CD4-positive, alpha-beta T cell treated with Interleukin-12 subunit alpha and Interleukin-12 subunit beta, for 1 hour (primary cell): ENCODE results near the gene EBNA1BP2.
"Not testable (repeated sequence)": the region's sequence is repeated elsewhere in the genome, so short reads cannot be mapped to it uniquely, and the experiment has no call there.

Experiments used
- DNase-seq: peaks from one replicate; pipeline ENCODE4 v3.0.0-alpha.2; 2020

Gene EBNA1BP2

DNA sequence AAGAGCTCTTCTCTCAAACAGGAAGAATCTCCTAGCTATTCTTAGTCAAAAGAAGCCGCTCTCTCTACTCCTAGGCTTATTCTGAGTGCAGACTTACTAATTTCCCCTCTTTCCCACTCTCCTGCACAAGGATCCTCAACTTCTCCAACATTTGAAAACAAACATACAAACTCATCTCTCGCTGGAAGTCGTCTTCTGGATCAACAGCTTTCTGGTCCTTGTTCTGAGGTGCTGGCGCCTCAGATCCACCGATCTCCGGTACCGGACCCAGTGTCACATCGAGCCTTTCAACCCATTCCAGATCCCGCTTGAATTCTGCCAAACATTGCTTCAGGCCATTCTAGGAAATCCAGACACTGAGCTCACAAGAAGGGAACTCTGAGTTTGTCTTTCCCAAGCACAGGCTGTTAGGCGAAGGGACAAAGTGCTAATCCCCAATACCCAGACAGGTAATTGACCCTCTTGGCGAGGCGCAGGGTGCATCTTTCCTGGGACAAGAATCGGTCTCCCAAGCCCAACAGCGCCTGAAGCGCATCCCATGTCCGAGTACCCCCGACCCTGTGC is 696 bp downstream of the EBNA1BP2 start:
- DNase-seq: no peak

DNA sequence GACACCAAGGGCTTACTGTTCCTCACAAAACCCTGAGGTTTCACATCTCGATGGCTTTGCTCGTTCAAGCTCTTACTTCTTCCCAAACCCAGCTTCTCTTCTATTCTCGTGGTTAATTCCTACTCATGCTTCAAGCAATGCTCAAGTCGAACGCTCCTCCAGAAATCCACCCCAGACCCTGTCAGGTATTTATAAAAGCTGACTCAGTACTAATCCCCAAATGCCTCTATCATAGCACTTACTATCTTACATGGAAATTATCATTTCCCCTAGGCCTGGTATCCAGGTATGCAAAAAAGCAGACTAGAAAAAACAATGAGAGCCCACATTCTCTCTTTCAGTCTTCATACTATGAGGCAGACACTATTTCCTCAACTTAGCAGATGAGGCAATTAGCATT is 6.3 kb downstream of the EBNA1BP2 start:
- DNase-seq: no peak

DNA sequence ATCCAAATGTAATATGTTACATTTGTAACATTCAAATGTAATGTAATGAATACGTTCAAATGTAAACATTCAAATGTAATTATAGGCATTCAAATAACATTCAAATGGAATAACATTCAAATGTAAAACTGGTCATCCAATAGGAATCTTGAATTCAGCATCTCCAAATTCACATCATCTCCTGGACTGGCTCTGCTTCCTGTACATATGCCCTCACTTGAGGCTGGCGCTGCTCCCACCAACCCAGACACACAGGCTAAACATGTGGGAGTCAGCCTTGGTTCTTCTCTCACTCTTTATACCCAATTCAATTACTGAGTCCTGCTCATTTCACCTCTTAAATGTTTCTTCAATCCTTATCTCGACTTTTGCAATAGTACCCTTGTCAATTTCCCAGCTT is 6.9 kb downstream of the EBNA1BP2 start:
- no peak for DNase-seq

DNA sequence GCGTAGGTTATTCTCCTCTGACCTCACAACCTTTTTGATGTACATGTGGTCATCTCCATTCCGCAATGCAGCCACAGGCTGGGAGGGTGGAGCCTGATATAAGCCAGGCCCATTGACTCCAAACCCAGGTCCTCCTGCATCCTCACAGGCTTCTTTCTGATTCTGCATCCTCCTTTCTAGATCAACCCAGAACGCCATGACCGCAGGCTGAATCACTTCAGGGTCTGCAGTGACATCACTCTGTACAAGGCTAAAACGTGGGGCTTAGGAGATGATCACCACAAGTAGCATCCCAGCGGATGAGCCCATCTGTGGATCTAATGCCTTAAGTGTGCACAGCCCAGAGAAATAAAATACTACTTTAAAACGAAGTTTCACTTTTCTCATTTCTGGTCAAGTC is 16.1 kb downstream of the EBNA1BP2 start:
- no peak for DNase-seq

DNA sequence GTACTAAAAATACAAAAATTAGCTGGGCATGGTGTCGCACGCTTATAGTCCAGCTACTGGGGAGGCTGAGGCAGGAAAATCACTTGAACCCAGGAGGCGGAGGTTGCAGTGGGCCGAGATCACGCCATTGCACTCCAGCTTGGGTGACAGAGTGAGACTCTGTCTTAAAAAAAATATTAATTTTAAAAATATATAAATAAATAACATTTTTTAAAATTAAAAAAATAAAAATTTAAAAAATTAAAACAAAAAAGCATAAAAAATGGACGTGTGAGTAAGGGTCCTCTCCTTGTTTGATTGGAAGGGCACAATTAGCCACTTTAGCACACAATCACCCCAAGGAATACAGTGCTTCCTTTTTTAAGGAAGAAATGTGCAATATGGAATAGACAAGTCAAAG is 18.6 kb downstream of the EBNA1BP2 start:
- no peak for DNase-seq

DNA sequence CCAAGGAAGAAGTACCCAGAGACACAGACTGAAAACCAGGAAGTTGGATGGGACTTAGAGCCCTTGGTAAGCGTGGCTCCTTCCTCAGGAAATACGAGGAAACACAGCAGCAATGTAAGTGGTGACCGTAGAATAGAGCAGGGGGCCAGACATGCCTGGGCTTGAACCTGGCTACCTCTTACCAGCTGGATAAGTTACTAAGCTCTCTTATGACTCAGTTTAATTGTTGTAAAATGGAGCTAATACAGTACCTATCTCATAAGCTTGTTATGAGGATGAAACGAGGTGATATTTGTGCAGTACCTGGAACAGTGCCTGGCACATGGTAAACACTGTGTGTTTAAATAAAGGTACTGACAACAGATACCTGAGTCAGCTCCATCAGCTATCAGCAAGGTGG is 19.2 kb downstream of the EBNA1BP2 start:
- no peak for DNase-seq

DNA sequence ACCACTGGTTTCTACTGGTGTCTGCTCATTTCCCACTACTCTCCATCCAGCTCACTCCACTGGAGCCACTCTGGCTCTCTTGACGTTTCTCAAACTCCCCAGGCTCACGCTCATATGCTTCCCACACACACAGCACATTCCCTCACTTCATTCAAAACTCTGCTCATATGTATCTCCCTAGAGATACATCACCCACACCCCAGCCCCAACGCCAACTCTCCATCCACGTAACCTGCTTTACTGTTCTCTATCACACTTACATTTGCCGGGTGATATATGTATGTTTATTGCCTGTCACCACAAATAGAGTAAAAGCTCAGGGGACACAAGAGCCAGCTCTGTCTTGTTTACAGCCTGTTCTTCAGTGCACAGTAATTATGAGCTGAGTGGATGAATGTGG is 22.2 kb downstream of the EBNA1BP2 start:
- DNase-seq: no peak

DNA sequence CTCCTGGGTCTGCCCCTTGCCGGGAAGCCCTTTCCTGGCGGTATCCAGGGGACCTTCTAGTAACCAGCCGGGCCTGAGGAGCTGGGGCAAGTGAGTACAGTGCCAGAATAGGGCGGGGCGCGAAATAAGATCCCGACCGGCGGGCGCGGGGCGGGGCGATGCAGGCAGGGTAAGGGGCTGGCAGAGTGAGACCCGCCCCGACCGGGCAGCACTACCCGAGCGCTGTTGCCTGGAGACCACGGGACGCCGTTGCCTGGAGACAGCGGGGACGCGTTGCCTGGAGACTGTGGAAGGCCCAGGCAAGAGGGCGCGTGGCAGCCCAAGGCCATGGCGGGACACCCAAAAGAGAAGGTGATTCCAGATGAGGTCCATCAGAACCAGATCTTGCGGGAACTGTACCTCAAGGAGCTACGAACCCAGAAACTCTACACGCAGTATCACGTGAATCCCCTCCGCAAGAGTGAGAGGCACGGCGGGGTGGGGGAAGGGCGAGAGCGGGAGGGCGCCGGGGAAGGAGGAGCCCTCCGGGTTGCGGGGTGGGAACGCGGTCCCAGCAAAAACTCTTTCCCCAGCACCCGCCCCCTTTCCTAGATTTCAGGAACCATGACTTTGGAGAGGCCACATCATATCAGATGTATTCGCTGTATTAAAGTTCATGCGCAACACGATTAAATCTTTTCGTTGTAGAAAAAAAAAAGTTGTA is 24.3 kb downstream of the EBNA1BP2 start:
- DNase-seq: peak; percentile 17

DNA sequence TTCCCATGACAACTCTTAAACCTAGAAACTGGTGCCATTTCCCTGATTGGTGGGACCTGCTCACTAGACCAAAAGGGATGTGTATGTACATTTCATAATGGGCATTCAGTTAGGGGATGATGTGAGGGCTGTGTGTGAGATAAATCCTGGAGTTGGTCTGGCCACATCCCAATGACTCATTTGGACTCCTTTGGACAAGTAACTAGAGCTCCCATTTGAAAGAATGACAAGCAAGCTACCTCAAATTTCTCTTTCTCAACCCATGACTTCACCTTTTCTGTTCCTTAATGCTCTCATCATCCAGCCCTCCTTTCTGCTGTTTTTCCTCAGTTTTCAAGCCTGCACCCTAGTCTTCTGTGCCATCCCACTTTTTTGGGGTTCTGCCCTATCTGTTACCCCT is 27.9 kb downstream of the EBNA1BP2 start:
- no peak for DNase-seq

DNA sequence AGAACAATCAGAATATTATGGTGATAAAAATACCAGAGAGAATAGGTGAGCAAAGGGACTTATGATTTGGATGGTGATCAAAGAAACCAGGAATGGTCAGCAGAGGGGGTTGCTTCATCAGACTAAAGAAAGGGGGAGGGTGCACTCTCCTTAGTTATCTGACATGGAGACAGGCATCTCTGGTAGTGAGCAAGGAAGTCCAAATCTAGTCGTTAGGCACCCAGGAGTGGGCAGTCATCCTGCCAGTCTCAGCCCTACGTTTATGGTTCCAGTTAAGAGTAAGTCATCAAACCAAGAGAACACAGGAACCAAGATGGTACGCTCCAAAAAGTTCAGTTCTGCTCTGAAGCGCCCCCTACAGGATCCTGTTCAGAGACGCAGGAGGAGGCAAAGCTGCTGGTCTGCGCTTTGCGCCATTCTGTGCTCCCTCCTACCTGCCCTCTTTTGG is 28.6 kb downstream of the EBNA1BP2 start:
- DNase-seq: no peak

DNA sequence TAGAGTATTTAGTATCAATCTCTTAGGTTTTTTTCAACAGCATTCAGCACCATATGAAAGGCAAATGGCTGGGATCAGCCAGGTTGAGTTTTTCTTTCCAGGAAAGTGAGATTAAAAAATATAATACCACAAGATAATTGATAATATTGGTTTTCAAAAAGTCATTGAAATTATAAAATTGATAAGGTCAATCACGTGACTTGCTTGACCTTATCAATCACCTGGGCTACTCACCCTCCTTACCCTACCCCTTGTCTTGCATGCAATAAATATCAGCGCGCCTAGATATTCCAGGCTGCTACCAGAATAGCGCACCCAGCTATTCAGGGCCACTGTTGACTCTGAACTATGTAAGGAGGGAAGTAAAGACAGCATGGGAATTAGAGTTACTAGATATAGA is 31.5 kb downstream of the EBNA1BP2 start:
- DNase-seq: no peak

DNA sequence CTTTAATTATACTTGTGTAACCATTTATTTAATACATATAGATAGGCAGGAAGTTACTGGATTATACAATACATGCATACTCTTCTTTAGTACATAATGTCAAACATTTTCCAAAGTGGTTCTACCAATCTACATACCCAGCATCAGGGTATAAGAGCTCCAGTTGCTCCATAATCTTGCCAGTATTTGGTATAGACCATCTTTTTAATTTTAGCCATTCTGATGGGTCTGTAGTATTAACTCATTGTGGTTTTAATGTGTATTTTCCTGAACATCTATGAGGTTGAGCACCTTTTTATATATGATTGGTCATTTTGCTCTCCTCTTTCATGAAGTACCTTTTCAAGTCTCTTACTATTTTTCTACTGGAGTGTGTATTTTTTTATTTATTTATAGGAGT is 32.1 kb downstream of the EBNA1BP2 start:
- DNase-seq: no peak

DNA sequence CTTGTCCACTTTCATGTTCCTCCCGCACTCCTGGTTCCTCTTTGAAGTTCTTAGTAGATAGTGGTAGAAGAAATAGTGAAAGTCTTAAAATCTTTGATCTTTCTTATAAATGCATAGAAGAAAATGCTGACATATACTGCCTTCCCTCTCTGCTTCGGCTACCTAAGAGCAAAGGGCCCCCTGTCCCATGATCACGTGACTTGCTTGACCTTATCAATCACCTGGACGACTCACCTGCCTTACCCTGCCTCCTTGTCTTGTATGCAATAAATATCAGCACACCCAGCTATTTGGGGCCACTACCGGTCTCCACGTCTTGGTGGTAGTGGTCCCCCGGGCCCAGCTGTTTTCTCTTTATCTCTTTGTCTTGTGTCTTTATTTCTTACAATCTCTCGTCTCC is 32.8 kb downstream of the EBNA1BP2 start:
- not testable (repeated sequence) for DNase-seq

DNA sequence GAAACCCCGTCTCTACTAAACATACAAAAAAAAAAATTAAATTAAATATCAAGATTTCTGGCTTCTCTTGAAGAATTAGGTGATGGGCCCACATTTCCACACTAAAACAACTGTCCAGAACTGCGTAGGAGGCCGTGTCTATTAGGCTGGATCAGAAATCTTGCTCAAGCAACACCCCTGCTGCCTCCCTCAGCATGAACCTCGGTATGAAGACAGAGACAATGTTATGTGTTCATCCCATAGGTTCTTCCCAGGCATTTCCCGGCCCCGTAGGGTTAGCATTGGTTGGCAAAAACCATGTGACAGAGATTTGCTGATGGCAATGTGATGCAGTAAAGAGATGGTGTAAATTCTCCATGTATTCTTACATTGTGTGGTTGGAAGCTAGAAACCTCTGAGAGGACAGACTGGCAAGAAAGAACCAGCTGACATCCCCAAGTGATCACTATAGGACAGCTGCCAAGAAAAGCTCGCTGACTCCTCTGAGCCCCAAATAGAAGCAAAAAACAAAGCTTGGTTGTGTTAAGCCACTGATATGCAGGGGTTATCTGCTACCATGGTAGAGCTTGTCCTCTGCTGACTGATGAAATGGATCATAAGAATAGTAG is 34.5 kb downstream of the EBNA1BP2 start:
- no peak for DNase-seq

DNA sequence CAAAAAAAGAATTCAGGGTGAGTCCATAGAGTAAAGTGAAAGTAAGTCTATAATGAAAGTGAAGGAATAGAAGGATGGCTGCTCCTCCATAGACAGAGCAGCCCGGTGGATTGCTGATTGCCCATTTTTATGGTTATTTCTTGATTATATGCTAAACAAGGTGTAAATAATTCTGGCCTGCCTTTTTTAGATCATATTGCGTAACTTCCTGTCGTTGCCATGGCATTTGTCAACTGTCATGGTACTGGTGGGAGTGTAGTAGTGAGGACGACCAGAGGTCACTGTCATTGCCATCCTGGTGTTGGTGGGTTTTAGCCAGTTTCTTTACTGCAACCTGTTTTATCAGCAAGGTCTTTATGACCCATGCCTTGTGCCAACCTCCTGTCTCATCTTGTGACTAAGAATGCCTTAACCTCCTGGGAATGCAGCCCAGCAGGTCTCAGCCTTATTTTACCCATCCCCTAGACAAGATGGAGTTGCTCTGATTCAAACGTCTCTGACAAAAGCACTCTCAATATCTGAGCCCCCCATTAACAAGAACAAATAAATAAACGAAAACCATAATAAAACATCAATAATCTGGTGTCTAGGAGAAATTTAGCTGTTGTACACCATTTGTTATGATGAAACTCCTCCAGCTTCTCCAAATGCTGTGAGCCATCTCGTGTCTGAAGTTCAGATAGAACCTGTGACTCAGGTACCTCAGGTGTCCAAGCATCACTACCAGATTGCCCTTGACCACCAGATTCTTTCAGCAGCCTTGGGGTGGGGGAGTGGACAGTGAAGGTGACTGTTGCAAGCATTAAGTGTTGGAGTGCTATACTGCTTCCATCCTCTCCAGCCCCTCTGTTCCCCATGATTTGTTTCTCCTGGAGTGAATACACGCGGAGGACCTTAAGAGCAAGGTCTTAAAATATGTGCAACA is 36.0 kb downstream of the EBNA1BP2 start:
- DNase-seq: no peak

DNA sequence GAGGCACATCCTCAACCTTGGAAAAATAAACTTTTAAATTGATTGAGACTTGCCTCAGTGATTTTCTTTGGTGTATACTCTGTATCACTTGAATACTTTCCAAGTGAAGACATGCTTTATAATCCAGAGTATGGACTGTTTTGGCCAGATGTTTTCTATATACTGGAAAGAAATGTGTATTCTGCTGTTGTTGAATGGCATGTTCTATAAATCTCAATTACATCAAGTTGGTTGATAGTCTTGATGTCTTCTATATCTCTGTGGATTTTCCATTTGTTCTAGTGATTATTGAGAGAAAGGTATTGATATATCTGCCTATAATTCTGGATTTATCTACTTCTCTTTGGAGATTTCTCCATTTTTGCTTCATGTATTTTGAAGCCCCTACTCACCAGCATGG is 37.5 kb downstream of the EBNA1BP2 start:
- DNase-seq: no peak

DNA sequence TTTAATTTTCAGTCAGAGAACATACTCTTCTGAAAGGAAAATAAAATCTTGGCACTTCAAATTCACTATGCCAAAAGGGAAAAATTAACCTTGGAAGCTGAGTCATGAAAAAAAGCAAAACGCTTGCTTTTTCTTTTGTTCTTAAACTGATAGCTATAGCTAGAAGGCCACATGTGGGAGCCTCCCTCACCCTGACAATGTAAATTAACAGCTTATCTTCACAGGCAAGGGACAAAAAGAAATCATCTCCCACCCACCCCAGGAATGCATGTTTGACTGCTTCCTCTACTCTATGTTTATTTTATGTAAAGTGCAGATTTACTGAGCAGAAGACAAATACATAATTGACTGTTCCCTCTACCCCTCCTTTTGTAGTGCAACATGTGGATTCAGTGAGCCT is 38.0 kb downstream of the EBNA1BP2 start:
- DNase-seq: no peak

DNA sequence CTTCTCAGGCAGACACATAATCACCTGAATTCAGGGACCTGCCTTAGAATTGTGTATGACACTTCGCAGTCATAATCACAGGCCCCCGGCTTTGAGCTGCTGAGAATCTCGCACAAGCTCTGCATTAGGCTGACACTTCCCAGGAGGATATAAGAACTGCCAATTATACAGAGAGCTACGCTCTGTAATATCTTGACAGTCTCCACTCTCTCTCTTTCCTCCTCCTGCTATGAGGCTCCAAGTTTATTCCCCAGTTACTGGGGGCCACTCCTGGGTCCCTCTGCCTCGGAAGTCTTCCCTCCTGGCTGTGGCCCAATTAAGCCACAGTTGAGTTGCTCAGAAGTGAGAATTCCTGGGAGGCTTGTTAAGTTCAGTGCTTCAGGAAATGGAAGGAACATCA is 42.7 kb downstream of the EBNA1BP2 start:
- DNase-seq: no peak

DNA sequence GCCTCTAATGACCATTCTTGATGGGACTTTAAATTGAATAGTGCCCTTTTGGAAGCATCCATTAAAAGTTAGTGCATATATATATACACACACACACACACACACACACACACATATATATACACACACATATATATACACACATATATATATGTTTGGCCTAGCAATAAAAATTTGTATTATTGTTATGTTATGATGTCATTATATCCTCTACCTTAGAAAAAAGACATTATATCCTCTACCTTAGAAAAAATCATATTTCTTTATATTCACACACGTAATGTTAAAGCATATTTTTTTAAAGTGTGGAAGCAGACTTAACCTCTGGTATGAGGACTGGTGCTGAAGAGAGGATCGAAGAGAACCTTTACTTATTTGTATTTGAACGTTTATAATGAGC is 43.3 kb downstream of the EBNA1BP2 start:
- no peak for DNase-seq

DNA sequence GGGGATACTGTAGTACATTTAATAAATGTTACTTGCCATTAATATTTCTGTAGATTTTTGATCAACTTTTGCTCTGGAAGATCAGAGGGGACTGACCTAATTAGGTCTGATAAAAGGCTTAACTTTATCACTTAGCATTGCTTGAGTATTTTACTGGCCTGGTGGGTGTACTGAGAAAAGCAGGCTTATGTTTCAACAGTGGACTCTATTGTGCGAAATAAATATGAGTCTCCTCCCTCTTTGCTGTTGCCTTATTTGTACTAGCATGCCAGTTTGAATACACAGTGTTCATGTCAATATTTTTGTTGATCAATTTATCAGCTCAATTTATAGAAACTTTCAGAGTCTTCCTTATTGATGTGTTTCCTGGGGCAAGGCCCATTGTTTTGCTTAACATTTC is 49.1 kb downstream of the EBNA1BP2 start:
- no peak for DNase-seq

DNA sequence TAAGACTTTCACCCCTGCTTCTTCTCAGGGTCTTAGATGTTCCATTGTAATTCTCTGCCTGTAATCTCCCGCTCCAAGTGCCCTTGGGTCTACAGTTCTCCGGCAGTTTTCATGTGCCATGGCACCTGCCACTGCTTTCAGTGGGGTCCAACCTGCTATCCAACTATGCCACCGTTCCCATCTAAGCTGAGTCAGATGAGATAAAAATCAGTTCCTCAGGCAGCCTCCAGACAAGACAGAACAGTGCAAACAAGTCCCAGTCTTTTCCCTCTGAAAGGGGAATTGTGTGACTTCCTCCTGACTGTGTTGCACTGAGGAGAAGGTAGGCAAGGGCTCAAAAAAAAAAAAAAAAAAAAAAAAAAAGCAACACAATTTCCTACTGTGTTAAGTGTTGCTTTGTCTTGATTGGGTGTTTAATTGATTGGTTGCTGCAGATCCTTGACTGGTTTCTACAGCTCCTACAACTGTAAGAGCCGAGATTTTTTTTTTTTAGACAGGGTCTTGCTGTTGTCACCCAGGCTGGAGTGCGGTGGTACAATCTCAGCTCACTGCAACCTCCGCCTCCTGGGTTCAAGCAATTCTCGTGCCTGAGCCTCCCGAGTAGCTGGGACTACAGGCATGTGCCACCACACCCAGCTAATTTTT is 50.7 kb downstream of the EBNA1BP2 start:
- DNase-seq: no peak

DNA sequence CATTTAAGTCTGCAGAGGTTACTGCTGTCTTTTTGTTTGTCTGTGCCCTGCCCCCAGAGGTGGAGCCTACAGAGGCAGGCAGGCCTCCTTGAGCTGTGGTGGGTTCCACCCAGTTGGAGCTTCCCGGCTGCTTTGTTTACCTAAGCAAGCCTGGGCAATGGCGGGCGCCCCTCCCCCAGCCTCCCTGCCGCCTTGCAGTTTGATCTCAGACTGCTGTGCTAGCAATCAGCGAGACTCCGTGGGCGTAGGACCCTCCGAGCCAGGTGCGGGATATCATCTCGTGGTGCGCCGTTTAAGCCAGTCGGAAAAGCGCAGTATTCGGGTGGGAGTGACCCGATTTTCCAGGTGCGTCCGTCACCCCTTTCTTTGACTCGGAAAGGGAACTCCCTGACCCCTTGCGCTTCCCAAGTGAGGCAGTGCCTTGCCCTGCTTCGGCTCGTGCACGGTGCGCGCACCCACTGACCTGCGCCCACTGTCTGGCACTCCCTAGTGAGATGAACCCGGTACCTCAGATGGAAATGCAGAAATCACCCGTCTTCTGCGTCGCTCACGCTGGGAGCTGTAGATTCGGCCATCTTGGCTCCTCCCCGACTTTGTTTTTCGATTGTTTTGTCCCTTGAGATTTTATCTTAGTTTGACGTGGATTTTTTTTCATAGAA is 52.0 kb downstream of the EBNA1BP2 start:
- DNase-seq: not testable (repeated sequence)
